Adrenal gland (tissue), 5 donors: Measurements from ENCODE around the gene SPNS2.

Source experiments
- POLR2A ChIP-seq, 2 donors: fragments of 450-650 bp; IDR thresholded peaks; one replicate each; pipeline ENCODE4 v1.6.1; 2017; ENCODE audit warnings: antibody characterized with exemption in 2 of 2, mild to moderate bottlenecking in 2 of 2, moderate library complexity in 1 of 2
- TF ChIP-seq, protein P1 (sequence below), 6 experiments: fragments of 450-650 bp in 4 of 6; fragments of 200-600 bp in 2 of 6; sonication (generic) in 1 of 6; IDR thresholded peaks; 1 replicate in 5 of 6; 2 replicates in 1 of 6; pipeline versions ENCODE4 v1.5.1 to v1.8.0; 2016 to 2021; ENCODE audit warnings: antibody characterized with exemption in 6 of 6, mild to moderate bottlenecking in 2 of 6, moderate library complexity in 1 of 6
- donor health status: DM: no; HTN: no; CAD: no.

DNA sequence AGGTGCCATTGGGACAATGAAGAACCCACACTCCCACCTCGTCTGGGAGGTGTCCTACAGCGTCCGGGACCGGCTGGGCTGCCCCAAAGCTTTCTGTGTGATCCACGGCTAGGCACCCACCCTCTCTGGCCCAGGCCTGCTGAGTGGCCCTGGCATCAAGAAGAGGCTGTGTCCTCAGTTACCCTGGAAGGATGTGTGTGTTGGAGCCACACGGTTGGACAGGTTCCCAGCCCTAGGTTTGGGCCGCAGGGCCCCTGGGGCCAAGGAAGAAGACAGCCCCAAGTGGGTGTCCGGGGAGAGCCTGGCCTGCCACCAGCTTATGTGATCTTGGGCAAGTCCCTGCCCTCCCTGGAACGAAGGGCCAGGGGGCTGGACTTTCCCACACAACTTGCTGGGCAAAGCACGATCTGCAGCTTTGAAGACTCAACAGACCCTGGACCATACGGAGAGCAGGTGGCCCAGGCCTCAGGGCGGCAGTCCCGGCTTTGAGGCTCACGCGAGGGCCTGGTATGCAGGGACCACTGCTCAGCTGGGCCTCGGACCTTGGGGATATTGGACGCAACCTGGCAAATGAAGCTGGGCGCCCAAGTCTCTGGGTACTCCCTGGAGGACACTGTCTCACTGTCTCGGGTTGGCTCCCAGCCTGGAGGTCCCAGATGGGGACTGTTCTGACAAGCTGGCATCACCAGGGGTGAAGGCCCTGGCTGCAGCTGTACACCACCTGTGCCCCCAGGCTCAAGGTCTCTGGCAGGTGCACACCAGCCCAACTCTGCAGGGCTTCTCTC, 39.0 kb downstream of the SPNS2 start:
- TF ChIP-seq, protein P1, sequence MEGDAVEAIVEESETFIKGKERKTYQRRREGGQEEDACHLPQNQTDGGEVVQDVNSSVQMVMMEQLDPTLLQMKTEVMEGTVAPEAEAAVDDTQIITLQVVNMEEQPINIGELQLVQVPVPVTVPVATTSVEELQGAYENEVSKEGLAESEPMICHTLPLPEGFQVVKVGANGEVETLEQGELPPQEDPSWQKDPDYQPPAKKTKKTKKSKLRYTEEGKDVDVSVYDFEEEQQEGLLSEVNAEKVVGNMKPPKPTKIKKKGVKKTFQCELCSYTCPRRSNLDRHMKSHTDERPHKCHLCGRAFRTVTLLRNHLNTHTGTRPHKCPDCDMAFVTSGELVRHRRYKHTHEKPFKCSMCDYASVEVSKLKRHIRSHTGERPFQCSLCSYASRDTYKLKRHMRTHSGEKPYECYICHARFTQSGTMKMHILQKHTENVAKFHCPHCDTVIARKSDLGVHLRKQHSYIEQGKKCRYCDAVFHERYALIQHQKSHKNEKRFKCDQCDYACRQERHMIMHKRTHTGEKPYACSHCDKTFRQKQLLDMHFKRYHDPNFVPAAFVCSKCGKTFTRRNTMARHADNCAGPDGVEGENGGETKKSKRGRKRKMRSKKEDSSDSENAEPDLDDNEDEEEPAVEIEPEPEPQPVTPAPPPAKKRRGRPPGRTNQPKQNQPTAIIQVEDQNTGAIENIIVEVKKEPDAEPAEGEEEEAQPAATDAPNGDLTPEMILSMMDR (IDR thresholded peaks at IDR 0.05), result no peak
- no peak for TF ChIP-seq POLR2A (IDR thresholded peaks at IDR 0.05)
